Activated gamma-delta T cell (primary cell): ENCODE measurements around the gene CLDN8.

Experiments
- DNase-seq: peaks from one replicate; lab custom pipeline; 2025; lab: John Stamatoyannopoulos, UW
- total RNA-seq, 2 donors: gene quantifications; one replicate each; lab custom pipeline; 2026; lab: John Stamatoyannopoulos, UW

Gene CLDN8
- 0 reads per million in 2 donors for total RNA-seq

GRCh38 chr21:30216041-30216723 lies at the start of gene CLDN8:
Gene CLDN8, minus strand, starts transcription at chr21:30216097. Its CDS starts 172 bp downstream, at chr21:30215925.
- no peak for DNase-seq

DNA sequence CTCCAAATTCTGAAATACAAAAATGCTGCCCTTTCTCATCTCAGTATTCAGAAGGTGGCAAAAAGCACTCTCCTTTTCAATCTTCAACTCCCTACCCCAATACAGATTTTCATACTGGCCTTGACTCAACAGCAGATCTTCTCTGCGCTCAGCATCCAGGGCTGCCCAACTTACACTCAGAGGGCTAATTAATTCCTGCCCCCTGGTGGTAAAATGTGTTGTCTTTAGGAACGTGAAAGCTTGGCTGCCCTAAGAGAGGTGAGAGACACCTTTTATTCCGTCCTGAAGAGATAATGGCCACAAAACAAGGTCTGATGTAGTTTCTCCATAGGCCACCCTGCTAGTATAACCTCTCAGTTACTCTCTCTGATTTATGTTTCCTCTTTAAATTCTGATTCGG lies 41.9 kb upstream of the CLDN8 start:
- DNase-seq = no peak

DNA sequence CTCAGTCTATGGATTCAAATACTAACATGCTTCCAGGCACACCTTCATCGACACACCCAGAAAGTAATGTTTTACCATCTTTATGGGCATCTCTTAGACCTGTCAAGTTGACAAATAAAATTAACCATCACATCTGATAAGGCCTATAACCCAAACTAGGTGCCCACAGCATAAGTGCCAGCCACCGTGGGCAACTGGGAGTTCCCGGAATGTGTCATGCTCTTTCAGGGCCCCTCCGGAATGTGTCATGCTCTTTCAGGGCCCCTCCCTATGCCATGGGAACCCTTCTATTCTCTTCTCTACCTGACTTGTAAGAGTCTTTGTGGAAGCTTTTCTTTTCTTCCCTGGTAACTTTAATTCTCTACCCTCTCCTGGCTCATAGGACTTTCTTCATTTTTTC lies 40.2 kb upstream of the CLDN8 start:
- no peak for DNase-seq

DNA sequence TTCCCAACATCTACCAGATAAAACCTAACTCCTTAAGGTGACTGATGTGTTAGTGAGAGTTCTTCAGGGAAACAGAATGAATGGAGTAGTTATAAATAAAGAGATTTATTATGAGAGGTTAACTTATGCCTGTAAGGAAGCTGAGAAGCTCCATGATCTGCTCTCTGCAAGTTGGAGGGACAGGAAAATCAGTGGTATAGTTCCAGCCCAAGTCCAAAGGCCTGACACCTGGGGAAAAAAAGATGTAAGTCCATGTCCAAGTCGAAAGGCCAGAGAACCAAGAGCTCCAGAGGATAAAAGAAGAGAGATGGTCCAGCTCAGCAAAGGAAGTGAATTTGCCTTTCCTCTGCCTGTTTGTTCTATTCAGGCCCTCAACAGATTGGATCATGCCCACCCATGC lies 39.8 kb upstream of the CLDN8 start:
- DNase-seq = no peak

- no peak for DNase-seq
Measured at GRCh38 chr21:30251781-30252180, 35.9 kb upstream of the CLDN8 start.

DNA sequence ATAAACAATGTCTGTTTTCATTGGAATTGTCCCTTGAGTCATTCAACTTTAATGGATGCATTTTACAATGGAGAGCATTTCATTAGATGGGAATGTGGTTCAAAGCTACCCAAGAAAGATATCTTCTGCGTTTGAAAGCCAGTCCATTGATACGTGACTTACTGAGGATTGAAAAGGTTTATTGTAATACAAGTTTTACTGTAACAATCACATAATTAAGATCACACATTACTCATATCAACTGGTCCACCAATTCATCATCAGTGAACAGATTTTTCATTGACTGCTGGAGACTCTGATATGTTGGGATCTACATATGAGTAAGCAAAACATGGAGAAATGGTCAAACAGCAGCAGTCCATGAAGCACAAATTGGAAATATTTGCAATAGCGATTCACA lies 34.0 kb upstream of the CLDN8 start:
- DNase-seq = no peak

- no peak for DNase-seq
Measured at GRCh38 chr21:30248844-30249243, 32.9 kb upstream of the CLDN8 start.

- DNase-seq = no peak
Measured at GRCh38 chr21:30245061-30245460, 29.2 kb upstream of the CLDN8 start.

DNA sequence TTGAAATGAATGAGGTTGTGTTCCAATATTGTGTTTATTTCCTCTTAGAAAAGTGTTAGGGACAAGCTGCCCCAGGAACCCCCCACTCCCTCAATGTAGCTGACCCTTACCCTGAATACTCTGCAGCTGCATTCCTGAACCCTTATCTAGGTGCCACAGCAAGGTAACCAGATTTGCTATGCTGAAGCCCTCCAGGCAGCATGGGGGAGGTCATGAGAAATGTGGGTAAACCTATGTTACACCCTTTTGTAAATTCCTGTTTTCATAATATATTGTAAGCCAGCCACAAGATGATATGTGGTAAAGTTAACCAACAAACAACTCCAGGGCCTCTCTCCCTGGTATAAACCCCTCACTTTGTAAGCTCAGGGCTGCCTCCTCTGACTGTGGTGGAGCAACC lies 27.8 kb upstream of the CLDN8 start:
- DNase-seq = no peak

DNA sequence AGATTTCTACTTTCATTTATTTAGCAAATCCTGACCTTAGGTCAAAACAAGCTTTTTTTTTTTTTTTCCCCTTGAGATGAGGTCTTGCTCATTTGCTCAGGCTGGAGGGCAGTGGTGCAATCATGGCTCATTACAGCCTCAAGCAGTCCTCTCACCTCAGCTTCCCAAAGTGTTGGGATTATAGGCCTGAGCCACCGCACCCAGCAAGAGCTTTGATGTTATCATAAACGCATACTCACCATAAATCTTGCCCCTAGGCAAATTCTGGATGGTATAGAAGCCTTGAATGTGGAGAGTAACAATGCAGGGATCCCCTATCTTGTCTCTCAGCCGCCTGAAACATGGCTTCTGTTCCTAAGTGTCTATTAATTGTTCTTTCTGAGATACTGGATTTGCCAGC lies 24.8 kb upstream of the CLDN8 start:
- no peak for DNase-seq

DNA sequence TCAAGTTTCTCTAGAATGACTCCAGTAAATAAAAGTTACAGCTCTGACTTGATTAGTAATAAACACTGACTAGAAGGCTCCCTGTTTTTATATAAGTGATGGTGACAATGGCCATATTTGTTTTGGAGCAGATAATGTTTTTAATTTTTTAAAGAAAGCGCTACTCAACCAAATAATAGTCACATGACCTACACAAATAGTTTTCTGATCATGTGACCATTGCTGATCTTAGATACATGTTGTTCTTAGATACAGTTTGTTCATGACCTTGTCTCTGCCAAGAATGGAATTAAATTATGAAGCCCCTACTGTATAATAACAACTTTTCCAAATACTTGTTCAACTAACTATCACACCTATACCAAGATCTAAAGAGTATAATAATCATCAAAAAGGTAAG lies 22.3 kb upstream of the CLDN8 start:
- no peak for DNase-seq

GRCh38 chr21:30234643-30235042 lies 18.7 kb upstream of the CLDN8 start:
- no peak for DNase-seq

GRCh38 chr21:30234050-30234449 lies 18.2 kb upstream of the CLDN8 start:
- DNase-seq = no peak

GRCh38 chr21:30233228-30234020 lies 17.5 kb upstream of the CLDN8 start:
- no peak for DNase-seq

DNA sequence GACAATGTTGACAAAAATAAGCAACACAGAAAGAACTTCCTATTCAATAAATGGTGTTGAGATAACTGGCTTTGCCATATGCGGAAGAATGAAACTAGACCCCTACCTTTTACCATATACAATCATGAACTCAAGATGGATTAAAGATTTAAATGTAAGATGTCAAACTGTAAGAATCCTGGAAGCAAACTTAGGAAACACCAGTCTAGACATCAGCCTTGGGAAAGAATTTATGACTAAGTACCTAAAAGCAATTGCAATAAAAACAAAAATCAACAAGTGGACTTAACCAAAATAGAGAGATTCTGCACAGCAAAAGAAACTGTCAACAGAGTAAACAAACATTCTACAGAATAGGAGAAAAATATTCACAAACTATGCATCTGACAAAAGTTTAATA lies 16.1 kb upstream of the CLDN8 start:
- DNase-seq = no peak

GRCh38 chr21:30227633-30228404 lies 11.9 kb upstream of the CLDN8 start:
- no peak for DNase-seq

DNA sequence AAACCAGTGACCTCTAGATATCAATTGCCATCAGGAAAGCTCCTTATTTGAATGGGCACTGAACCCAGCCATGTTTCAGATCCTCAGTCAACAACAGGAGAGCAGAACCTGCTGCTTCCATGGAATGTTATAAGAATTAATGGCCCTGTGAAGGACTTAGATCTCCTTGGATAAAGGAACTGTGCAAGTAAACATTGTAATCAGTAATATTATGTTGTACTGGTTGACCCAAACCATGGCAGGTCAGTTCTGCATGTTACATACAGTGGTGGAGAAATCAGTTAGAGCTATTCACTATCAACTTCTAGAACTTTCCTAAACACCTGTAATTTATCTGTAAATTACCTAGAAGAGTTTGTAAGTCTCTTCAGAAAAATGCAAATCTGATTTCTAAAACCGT lies 11.2 kb upstream of the CLDN8 start:
- DNase-seq = no peak

DNA sequence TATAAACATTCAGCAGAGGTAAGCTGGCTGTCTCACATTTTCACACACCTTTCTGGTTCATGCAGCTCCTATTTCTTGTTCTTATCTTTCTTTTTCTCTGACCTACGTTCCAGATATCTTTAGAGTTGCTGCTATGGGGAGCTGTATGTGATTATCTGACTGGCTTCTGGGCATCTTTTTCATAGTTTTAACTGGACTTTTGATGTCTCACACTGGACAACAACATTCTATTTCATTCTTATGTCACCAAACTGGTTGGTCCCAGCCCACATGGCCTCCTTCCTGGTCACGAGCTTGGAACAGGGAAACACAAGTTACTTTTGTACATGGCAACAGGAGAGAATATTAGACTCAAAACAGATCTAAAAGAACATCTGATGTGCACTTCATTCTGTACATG lies 7.7 kb upstream of the CLDN8 start:
- DNase-seq = no peak

DNA sequence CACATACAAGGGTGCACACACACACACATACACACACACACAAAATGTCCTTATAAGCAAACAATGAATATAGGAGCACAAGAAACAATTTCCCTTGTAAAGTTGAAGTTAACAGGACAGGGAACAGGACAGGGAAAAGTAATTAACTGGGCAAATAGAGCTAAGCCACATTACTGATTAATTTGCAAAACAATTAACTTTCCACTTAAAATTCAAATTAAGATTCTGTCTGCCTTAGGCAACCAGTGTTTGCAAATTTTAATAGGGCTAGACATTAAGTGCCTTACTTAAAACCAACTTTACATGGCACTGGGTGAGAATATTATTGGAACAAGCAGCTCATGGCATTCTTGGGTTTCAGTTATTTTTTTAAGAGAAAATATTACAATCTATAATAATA lies 6.8 kb upstream of the CLDN8 start:
- no peak for DNase-seq

DNA sequence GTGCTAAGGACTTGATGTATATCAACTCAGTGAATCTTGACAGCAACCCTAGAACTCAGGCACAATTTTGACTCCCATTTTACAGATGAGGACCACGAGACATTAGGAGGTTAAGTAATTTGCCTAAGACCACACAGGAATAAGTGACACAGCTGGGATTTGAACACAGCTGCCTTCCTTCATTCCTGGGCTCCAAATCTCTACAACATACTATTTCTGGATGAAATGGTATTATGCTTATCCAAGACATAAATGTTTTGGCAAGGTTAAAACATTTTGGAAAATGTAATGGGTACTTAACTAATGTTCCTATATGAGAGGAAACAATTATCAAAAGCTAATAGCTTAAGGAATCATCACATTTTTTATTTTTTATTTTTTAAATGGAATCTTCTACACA lies 4.8 kb downstream of the CLDN8 start:
- no peak for DNase-seq

- no peak for DNase-seq
Measured at GRCh38 chr21:30209601-30210000, 6.3 kb downstream of the CLDN8 start.

DNA sequence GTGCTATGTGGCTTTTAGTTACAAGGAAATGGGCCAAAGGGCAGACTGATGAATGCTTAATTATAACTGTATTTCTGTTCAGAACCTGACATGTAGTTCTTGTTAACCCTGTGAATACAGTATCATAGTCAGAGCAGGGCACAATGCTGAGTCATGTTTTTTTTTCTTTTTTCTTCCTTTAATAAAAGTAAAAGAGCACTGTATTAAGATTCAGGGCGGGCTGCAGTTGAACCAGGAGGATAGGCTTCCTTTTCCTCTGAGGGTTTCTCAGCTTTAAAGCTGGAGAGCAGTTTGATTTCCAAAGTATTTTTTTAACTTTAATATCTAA lies 8.7 kb downstream of the CLDN8 start:
- DNase-seq = no peak
